Inferior parietal cortex (tissue), 1 donor: ENCODE measurements around the gene KLF2.
"Not testable (repeated sequence)": the region's sequence is repeated elsewhere in the genome, so short reads cannot be mapped to it uniquely, and the experiment has no call there.

Experiments
- DNase-seq: peaks from one replicate; pipeline ENCODE4 v3.0.0-alpha.2; 2016; ENCODE audit errors: extremely low spot score

The KLF2 gene

GRCh38 chr19:16338470-16339360, 14.1 kb downstream of the KLF2 start:
- DNase-seq = no peak

GRCh38 chr19:16339361-16339725, 14.7 kb downstream of the KLF2 start:
- no peak for DNase-seq

GRCh38 chr19:16340092-16340491, 15.5 kb downstream of the KLF2 start:
- DNase-seq = no peak

- DNase-seq = no peak
Measured at GRCh38 chr19:16340654-16341053, 16.0 kb downstream of the KLF2 start.

- DNase-seq = peak; percentile 55
Measured at GRCh38 chr19:16342002-16342715, 17.5 kb downstream of the KLF2 start.

GRCh38 chr19:16343156-16343555, 18.5 kb downstream of the KLF2 start:
- DNase-seq = no peak

GRCh38 chr19:16345457-16345856, 20.8 kb downstream of the KLF2 start:
- DNase-seq = no peak

GRCh38 chr19:16347099-16347498, 22.5 kb downstream of the KLF2 start:
- not testable (repeated sequence) for DNase-seq

- DNase-seq = no peak
Measured at GRCh38 chr19:16347706-16348105, 23.1 kb downstream of the KLF2 start.

GRCh38 chr19:16349551-16350152, 25.0 kb downstream of the KLF2 start:
- no peak for DNase-seq

GRCh38 chr19:16351133-16351809, 26.6 kb downstream of the KLF2 start:
- DNase-seq = no peak

GRCh38 chr19:16355293-16356043, 30.8 kb downstream of the KLF2 start:
- DNase-seq = no peak

GRCh38 chr19:16358456-16358855, 33.8 kb downstream of the KLF2 start:
- DNase-seq = no peak

- DNase-seq = no peak
Measured at GRCh38 chr19:16359074-16359473, 34.4 kb downstream of the KLF2 start.

GRCh38 chr19:16359964-16360363, 35.3 kb downstream of the KLF2 start:
- DNase-seq = no peak

GRCh38 chr19:16360738-16361137, 36.1 kb downstream of the KLF2 start:
- DNase-seq = no peak

GRCh38 chr19:16361254-16361653, 36.6 kb downstream of the KLF2 start:
- DNase-seq = no peak

- DNase-seq = no peak
Measured at GRCh38 chr19:16361926-16362325, 37.3 kb downstream of the KLF2 start.

GRCh38 chr19:16363133-16363851, 38.7 kb downstream of the KLF2 start:
- DNase-seq = no peak

GRCh38 chr19:16363852-16364230, 39.2 kb downstream of the KLF2 start:
- no peak for DNase-seq
